H1 (cell line): Measurements from ENCODE around the gene ARHGAP22. TPM values are rescaled to one million over a fixed set of nuclear protein-coding genes. Genes with fewer than 3 reads are reported as not detected.

Experiments used
- CTCF ChIA-PET: fragments of 300-600 bp; sonication (Branson Sonifier 250); formaldehyde crosslinking; loops from one replicate; lab custom pipeline; 2021; ENCODE audit not compliant: partially characterized antibody; lab: Charles Lee
- POLR2A ChIA-PET: fragments of 300-600 bp; sonication (Branson Sonifier 250); formaldehyde crosslinking; loops from one replicate; lab custom pipeline; 2021; ENCODE audit warnings: inconsistent platforms; ENCODE audit not compliant: partially characterized antibody; lab: Charles Lee
- DNase-seq, 2 experiments: peaks; one replicate each; pipeline versions ENCODE4 v3.0.0 to v3.0.0-alpha.2; 2010 to 2022; ENCODE audit warnings: low spot score in 2 of 2, low read depth in 1 of 2, mixed read lengths in 1 of 2
- FAIRE-seq: peaks from 2 replicates; lab custom pipeline; 2011; peaks lifted over from hg19 to GRCh38; lab: Jason Lieb, UNC
- H2AFZ ChIP-seq: 2 replicates; pipeline ENCODE4 v1.8.1; 2012; ENCODE audit warnings: low read length, inconsistent platforms
- H2AK5ac ChIP-seq: 2 replicates; pipeline ENCODE4 v1.6.1; 2013; ENCODE audit warnings: low read depth, low read length
- H2BK120ac ChIP-seq: replicated peaks from 2 replicates; pipeline ENCODE3; 2013; ENCODE audit warnings: low read depth, low read length, inconsistent platforms
- H2BK12ac ChIP-seq: 2 replicates; pipeline ENCODE4 v1.6.1; 2013; ENCODE audit warnings: low read depth, low read length
- H2BK15ac ChIP-seq: 2 replicates; pipeline ENCODE4 v1.6.1; 2013; ENCODE audit warnings: low read length
- H2BK20ac ChIP-seq: 2 replicates; pipeline ENCODE4 v1.6.1; 2013; ENCODE audit warnings: low read length
- H2BK5ac ChIP-seq: 2 replicates; pipeline ENCODE4 v1.6.1; 2013; ENCODE audit warnings: low read depth, low read length
- H3K14ac ChIP-seq: 2 replicates; pipeline ENCODE4 v1.6.1; 2013; ENCODE audit warnings: inconsistent platforms; ENCODE audit not compliant: insufficient read length
- H3K18ac ChIP-seq: 2 replicates; pipeline ENCODE4 v1.6.1; 2013; ENCODE audit warnings: low read length; ENCODE audit errors: extremely low read depth
- H3K23ac ChIP-seq: 2 replicates; pipeline ENCODE4 v1.6.1; 2013; ENCODE audit warnings: inconsistent platforms; ENCODE audit not compliant: insufficient read length
- H3K23me2 ChIP-seq: 2 replicates; pipeline ENCODE4 v1.6.1; 2013; ENCODE audit warnings: low read depth, low read length
- H3K27ac ChIP-seq: 2 replicates; pipeline ENCODE4 v1.6.1; 2011; ENCODE audit warnings: low read depth, low read length, inconsistent platforms
- H3K27me3 ChIP-seq, 4 experiments: replicated peaks in 1 of 4; 1 replicate in 1 of 4; 2 replicates in 3 of 4; pipeline versions ENCODE4 v1.6.1 to v1.8.1; 2011 to 2013; ENCODE audit warnings: low read length in 3 of 4, mild to moderate bottlenecking in 3 of 4, inconsistent platforms in 2 of 4, mixed read lengths in 2 of 4, moderate library complexity in 1 of 4; ENCODE audit not compliant: control insufficient read depth in 3 of 4, insufficient read depth in 3 of 4; ENCODE audit errors: extremely low read depth in 1 of 4
- H3K36me3 ChIP-seq, 4 experiments: 2 replicates each; pipeline versions ENCODE4 v1.6.1 to v1.8.1; 2011 to 2013; ENCODE audit warnings: mild to moderate bottlenecking in 4 of 4, low read length in 3 of 4, moderate library complexity in 2 of 4, control low read depth in 1 of 4, inconsistent platforms in 1 of 4; ENCODE audit not compliant: insufficient read depth in 4 of 4, control insufficient read depth in 2 of 4
- H3K4ac ChIP-seq: replicated peaks from 2 replicates; pipeline ENCODE3; 2013; ENCODE audit warnings: low read length, low read depth, mixed read lengths, inconsistent platforms; ENCODE audit not compliant: insufficient read length
- H3K4me1 ChIP-seq, 4 experiments: replicated peaks in 1 of 4; 1 replicate in 1 of 4; 2 replicates in 3 of 4; pipeline versions ENCODE4 v1.6.1 to v1.8.1; 2011 to 2013; ENCODE audit warnings: low read length in 3 of 4, inconsistent platforms in 2 of 4, mixed read lengths in 1 of 4; ENCODE audit not compliant: insufficient read depth in 4 of 4, control insufficient read depth in 3 of 4
- H3K4me2 ChIP-seq, 2 experiments: 2 replicates each; pipeline versions ENCODE4 v1.6.1 to v1.8.1; 2011 to 2013; ENCODE audit warnings: low read depth in 2 of 2, low read length in 2 of 2, control low read depth in 1 of 2, inconsistent platforms in 1 of 2, mild to moderate bottlenecking in 1 of 2; ENCODE audit not compliant: insufficient read depth in 1 of 2
- H3K4me3 ChIP-seq, 4 experiments: fragments of 200-600, 300-600 bp in 1 of 4; sonication (generic), shearing (Covaris generic), sonication (Bioruptor Twin) in 1 of 4; 2 replicates each; pipeline versions ENCODE4 v1.5.1 to v1.8.1; 2011 to 2016; ENCODE audit warnings: low read length in 4 of 4, low read depth in 3 of 4, control low read depth in 2 of 4, inconsistent platforms in 2 of 4, mild to moderate bottlenecking in 2 of 4, mixed read lengths in 1 of 4, moderate library complexity in 1 of 4; ENCODE audit not compliant: insufficient read depth in 2 of 4; ENCODE audit errors: extremely low read depth in 1 of 4
- H3K56ac ChIP-seq: replicated peaks from 2 replicates; pipeline ENCODE3; 2013; ENCODE audit warnings: low read depth, mild to moderate bottlenecking, mixed read lengths, low read length, inconsistent platforms; ENCODE audit not compliant: insufficient read length
- H3K79me1 ChIP-seq: 2 replicates; pipeline ENCODE4 v1.6.1; 2013; ENCODE audit warnings: low read depth, low read length, control low read depth
- H3K79me2 ChIP-seq, 2 experiments: 2 replicates each; pipeline versions ENCODE4 v1.6.1 to v1.8.1; 2012 to 2013; ENCODE audit warnings: low read length in 2 of 2, mild to moderate bottlenecking in 2 of 2, inconsistent platforms in 1 of 2; ENCODE audit not compliant: insufficient read depth in 2 of 2, control insufficient read depth in 1 of 2
- H3K9ac ChIP-seq, 4 experiments: replicated peaks in 1 of 4; 1 replicate in 1 of 4; 2 replicates in 3 of 4; pipeline versions ENCODE4 v1.6.1 to v1.8.1; 2011 to 2013; ENCODE audit warnings: low read depth in 3 of 4, low read length in 3 of 4, control low read depth in 2 of 4, mild to moderate bottlenecking in 2 of 4, moderate library complexity in 2 of 4, inconsistent platforms in 1 of 4; ENCODE audit errors: extremely low read depth in 1 of 4
- H3K9me3 ChIP-seq, 2 experiments: 2 replicates each; pipeline versions ENCODE4 v1.6.1 to v1.8.1; 2012 to 2013; ENCODE audit warnings: mild to moderate bottlenecking in 2 of 2, moderate library complexity in 2 of 2, control low read depth in 1 of 2, inconsistent platforms in 1 of 2, low read depth in 1 of 2, low read length in 1 of 2, mixed read lengths in 1 of 2; ENCODE audit not compliant: insufficient read depth in 2 of 2
- H4K20me1 ChIP-seq, 2 experiments: replicated peaks in 1 of 2; 2 replicates each; pipeline versions ENCODE3 to v1.8.1; 2011 to 2013; ENCODE audit warnings: inconsistent platforms in 2 of 2, low read length in 2 of 2, mild to moderate bottlenecking in 1 of 2; ENCODE audit not compliant: insufficient read depth in 2 of 2, control insufficient read depth in 1 of 2
- H4K5ac ChIP-seq: 2 replicates; pipeline ENCODE4 v1.6.1; 2013; ENCODE audit warnings: low read length, low read depth, mixed read lengths, inconsistent platforms; ENCODE audit not compliant: insufficient read length
- H4K8ac ChIP-seq: 2 replicates; pipeline ENCODE4 v1.8.0; 2013; ENCODE audit warnings: mild to moderate bottlenecking, moderate library complexity, low read length, inconsistent platforms; ENCODE audit not compliant: insufficient read depth; ENCODE audit errors: extremely low read depth
- H4K91ac ChIP-seq: replicated peaks from 2 replicates; pipeline ENCODE3; 2013; ENCODE audit warnings: low read length, mixed read lengths, inconsistent platforms; ENCODE audit not compliant: insufficient read length
- E2F6 ChIP-seq: IDR thresholded peaks from 2 replicates; pipeline ENCODE4 v1.6.1; 2012; ENCODE audit warnings: inconsistent platforms
- EZH2 ChIP-seq: fragments of 200-600 bp; sonication (generic); IDR thresholded peaks from 2 replicates; pipeline ENCODE4 v1.7.1; 2012; ENCODE audit warnings: low read depth, mild to moderate bottlenecking, moderate library complexity, low read length, inconsistent platforms; ENCODE audit not compliant: severe bottlenecking
- HDAC6 ChIP-seq: IDR thresholded peaks from one replicate; pipeline ENCODE4 v1.7.1; 2012; ENCODE audit warnings: low read depth, mild to moderate bottlenecking, inconsistent platforms, low read length, moderate library complexity
- MAFK ChIP-seq: IDR thresholded peaks from 2 replicates; pipeline ENCODE4 v1.6.1; 2012; ENCODE audit warnings: low read depth, mild to moderate bottlenecking, improper control_type of control experiment, low read length
- POLR2AphosphoS5 ChIP-seq: IDR thresholded peaks from 2 replicates; pipeline ENCODE4 v1.6.1; 2011; ENCODE audit warnings: low read depth, low read length
- RFX5 ChIP-seq: IDR thresholded peaks from 2 replicates; pipeline ENCODE4 v1.6.1; 2011; ENCODE audit warnings: low read depth, low read length, improper control_type of control experiment, borderline replicate concordance
- SP1 ChIP-seq: IDR thresholded peaks from 2 replicates; pipeline ENCODE4 v1.6.1; 2011; ENCODE audit warnings: low read depth, low read length
- SUZ12 ChIP-seq: fragments of 200-600 bp; sonication (generic); IDR thresholded peaks from 2 replicates; pipeline ENCODE4 v1.6.1; 2012; ENCODE audit warnings: mild to moderate bottlenecking, inconsistent platforms, low read length, moderate library complexity, mixed read lengths
- ZNF274 ChIP-seq: IDR thresholded peaks from 2 replicates; pipeline ENCODE4 v1.7.0; 2012; ENCODE audit warnings: low read length, borderline replicate concordance; ENCODE audit errors: extremely low read depth
- WGBS, 2 experiments: shearing (Covaris generic) in 1 of 2; methylation state at CpG; one replicate each; pipeline versions ENCODE4 v1.1.6 to v1.1.7; 2013 to 2015; ENCODE audit warnings: low lambda C conversion rate in 2 of 2, mixed read lengths in 2 of 2, inconsistent platforms in 1 of 2, low coverage in 1 of 2, missing lambda C conversion rate in 1 of 2; ENCODE audit not compliant: insufficient replicate concordance in 2 of 2, insufficient coverage in 1 of 2, insufficient read length in 1 of 2; ENCODE audit errors: extremely low coverage in 1 of 2, missing lambda C conversion rate in 1 of 2; 5-methylcytosine and 5-hydroxymethylcytosine counted together
- polyA plus RNA-seq, 7 experiments: library from polyadenylated mRNA; depleted of rRNA in 3 of 7; stranded (reverse) in 5 of 7; unstranded in 2 of 7; fragments of >200 nt in 5 of 7; fragments of 200-250 nt in 2 of 7; gene quantifications; 1 replicate in 5 of 7; 2 replicates in 1 of 7; 4 replicates in 1 of 7; pipeline versions ENCODE4 v1.2.1 to v1.2.3, GENCODE V29; 2011 to 2013; ENCODE audit warnings: missing spikeins in 2 of 7, mixed read lengths in 2 of 7
- total RNA-seq: library from RNA; stranded (reverse); fragmentation: NEBNext Ultra II Directional; extraction: Animal tissue kit (Norgen Biotek cat#: 25700); gene quantifications from 2 replicates; pipeline ENCODE4 v1.2.1, GENCODE V29; 2021

Gene ARHGAP22
- total and polyA plus RNA-seq, 2 of the 8 experiments (the other 6 are each of a cell fraction or from before 2014, with no cell fraction given) = 3.6 to 11.2 TPM

DNA sequence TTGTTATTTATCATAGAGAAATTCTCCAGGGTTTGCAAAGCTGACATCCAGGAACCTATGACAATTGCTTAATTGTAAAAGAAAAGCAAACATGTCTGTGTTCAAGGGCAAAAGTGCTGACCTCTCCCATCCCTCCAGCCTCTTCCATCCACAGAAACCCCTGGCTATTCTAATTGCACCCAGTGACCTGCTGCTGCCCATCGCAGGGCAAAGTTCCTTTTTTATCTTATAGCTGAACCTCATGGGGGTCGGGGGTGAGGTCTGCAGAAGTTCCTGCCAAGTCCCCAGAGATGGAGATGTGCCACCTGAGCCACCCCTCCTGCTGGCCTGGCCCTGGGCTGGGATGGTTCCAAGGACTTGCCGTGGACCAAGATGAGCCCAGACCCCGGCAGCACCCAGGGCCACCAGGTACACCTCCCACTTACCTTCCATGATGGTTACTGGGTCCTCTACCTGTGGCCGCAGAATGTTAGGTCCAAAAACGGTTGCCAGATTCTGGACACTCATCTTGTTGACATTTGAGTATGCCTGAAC, 151.9 kb downstream of the ARHGAP22 start:
- H3K4me3 ChIP-seq = no peak overlapping the region
- DNase-seq = no peak
- H2AK5ac ChIP-seq = no peak overlapping the region
- H3K56ac ChIP-seq = no peak overlapping the region
- no peak overlapping the region for H3K4ac ChIP-seq
- no peaks in the 10 kb centered on the region for H3K27me3 ChIP-seq
- no peak overlapping the region for H2BK20ac ChIP-seq
- WGBS, 2 experiments = 88% methylated on average over 6 of the region's 6 CpGs; no CpG with 5 or more reads in 1 of the 2 experiments
- CTCF ChIA-PET = interaction anchor here (1.1 to 1.6 kb wide), 2 partner anchors 27 to 49 kb away, joined by 3 to 5 read pairs; no protein-coding TSS in a partner anchor
- no peak overlapping the region for H3K18ac ChIP-seq
- peaks cover 0 to 5% (median 2%) of the 10 kb centered on the region in 4 experiments; a peak in 4 of 7 replicates for H3K4me1 ChIP-seq
- no peaks in the 10 kb centered on the region; a peak in 1 of 8 replicates for H3K36me3 ChIP-seq
- H3K9ac ChIP-seq = no peak overlapping the region
- H2BK5ac ChIP-seq = no peak overlapping the region
- TF ChIP-seq EZH2 = no peak
- TF ChIP-seq HDAC6 = no peak
- TF ChIP-seq SUZ12 = no peak
- no peak for TF ChIP-seq MAFK
- TF ChIP-seq POLR2AphosphoS5 = no peak
- TF ChIP-seq SP1 = no peak
- TF ChIP-seq RFX5 = no peak
- no peak for TF ChIP-seq ZNF274
- TF ChIP-seq E2F6 = no peak
- H4K5ac ChIP-seq = no peak overlapping the region
- H3K9me3 ChIP-seq = no peaks in the 10 kb centered on the region
- H3K4me2 ChIP-seq = no peak overlapping the region
- no peak for FAIRE-seq
- no peak overlapping the region for H3K14ac ChIP-seq
- H2BK15ac ChIP-seq = no peak overlapping the region
- H4K91ac ChIP-seq = no peak overlapping the region
- H4K8ac ChIP-seq = no peak overlapping the region
- POLR2A ChIA-PET = no interaction called here
- peaks cover 2% of the 10 kb centered on the region; the same call in 1 of the 2 replicates for H3K23me2 ChIP-seq
- H3K23ac ChIP-seq = no peak overlapping the region
- H3K79me1 ChIP-seq = no peaks in the 10 kb centered on the region
- H3K27ac ChIP-seq = no peak overlapping the region
- no peak overlapping the region for H2BK120ac ChIP-seq
- H3K79me2 ChIP-seq = no peaks in the 10 kb centered on the region
- no peak overlapping the region for H2AFZ ChIP-seq
- no peak overlapping the region for H2BK12ac ChIP-seq
- H4K20me1 ChIP-seq = peaks cover 4% of the 10 kb centered on the region in 2 experiments
